LHCN-M2 (cell line): Measurements from ENCODE around the gene TBC1D2. TPM values are rescaled to one million over a fixed set of nuclear protein-coding genes. Genes with fewer than 3 reads are reported as not detected.
"Not testable (repeated sequence)": the region's sequence is repeated elsewhere in the genome, so short reads cannot be mapped to it uniquely, and the experiment has no call there.

Experiments
- DNase-seq: peaks from one replicate; pipeline ENCODE4 v3.0.0-alpha.2; 2012; ENCODE audit warnings: low read depth
- total RNA-seq: library from RNA; depleted of rRNA; stranded (reverse); fragments of >200 nt; gene quantifications from 2 replicates; pipeline ENCODE4 v1.2.3, GENCODE V29; 2014

The TBC1D2 gene
- total RNA-seq, 1 experiment from 2014 or later, result 22.2 TPM

DNA sequence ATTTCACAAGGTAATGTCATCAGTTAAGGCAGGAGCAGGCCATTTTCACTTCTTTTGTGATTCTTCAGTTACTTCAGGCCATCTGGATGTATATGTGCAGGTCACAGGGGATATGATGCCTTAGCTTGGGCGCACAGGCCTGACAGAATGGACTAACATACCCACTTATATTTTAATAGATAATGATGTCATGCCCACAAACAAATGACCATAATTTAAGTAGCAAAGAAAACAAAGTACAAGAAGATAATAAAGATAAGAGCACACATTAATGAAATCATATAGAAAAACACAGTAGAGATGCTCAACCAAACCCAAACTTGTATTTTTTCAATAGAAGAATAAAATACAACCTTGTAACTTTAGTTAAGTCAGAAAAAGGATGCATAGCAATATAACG is 19.7 kb upstream of the TBC1D2 start:
- DNase-seq, result no peak

DNA sequence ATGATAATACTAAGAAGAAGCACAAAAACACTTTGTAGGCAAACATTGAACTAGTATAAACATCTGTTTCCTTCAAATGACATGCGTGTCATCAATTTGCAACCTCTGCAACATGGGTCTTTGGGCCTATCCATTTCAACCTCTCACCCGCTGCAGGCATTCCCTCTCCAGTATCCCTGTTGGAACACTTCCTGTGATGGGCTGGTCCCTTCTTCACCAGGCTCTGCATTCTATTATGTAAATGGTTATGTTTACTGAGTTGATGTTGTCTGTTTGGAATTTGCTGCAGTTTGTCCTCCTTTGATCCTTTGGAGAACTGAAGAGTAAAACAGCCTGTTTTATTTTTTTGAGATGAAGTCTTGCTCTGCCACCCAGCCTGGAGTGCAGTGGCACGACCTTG is 16.6 kb upstream of the TBC1D2 start:
- DNase-seq, result no peak

DNA sequence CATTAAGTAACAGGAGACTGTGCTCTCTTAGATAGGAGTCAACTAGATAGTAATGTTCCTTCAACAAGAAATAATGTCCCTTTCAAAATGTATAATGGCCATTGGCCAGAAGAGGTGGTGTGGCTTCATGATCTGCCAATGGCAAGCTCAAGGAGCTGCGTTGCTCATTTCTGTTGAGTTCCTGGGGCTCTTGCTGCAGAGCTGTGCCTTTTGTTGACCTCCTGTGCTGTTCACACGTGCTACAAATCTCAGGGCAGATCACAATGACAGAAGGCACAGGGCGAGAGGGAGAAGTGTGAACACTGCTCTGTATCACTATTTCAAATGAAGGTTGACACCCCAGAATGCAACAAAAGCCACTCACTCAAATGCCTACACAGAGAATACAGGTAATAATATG is 16.0 kb upstream of the TBC1D2 start:
- no peak for DNase-seq

DNA sequence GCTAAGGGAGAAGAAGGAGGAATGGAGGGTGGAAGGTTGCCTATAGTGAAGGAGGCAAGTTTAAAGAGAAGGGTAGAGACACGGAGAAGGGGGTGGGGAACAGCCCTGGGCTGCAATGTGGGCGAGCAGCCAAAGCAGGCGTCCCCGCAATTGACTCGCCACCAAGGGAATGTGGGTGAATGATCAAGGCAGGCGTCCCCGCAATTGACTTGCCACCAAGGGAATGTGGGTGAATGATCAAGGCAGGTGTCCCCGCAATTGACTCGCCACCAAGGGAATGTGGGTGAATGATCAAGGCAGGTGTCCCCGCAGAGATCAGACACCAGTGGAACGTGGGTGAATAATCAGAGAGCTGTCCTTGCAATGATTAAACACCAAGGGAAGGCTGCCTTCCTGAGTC is 14.8 kb upstream of the TBC1D2 start:
- DNase-seq, result peak; percentile 62

DNA sequence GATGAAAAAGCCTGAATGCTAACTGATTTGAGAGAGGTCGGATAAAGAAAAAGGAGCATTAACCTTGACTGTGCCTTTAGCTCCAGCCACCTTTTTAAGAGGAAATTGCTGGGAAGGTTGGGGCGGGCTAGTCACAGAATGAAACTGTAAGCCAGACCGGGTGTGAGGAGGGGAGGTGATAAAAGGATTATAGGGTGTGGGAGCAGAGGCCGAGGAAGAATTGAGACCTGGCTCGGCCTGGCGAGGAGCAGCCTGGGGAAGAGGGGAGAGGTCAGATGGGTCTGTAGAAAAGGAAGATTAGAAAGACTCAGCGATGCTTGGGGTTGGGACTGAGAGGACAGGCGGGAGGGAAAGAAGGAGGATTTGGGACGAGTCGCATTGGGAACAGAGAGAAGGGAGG is 14.2 kb upstream of the TBC1D2 start:
- not testable (repeated sequence) for DNase-seq

DNA sequence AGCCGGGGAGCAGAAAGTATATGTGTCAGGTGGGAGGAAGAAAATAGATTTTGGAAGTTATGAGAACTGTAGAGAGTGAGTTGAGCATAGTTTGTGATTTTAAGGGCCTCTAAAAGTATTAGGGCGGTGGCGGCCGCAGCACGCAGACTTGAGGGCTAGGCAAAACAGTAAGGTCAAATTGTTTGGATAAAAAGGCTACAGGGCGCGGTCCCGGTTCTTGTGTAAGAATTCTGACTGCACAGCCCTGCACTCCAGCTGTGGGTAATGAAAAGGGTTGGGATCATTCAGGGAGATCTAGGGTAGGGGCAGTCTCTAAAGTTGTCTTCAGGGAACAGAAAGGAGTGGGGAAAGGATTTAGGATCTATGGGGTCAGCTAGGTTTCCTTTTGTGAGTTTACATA is 12.1 kb upstream of the TBC1D2 start:
- not testable (repeated sequence) for DNase-seq

DNA sequence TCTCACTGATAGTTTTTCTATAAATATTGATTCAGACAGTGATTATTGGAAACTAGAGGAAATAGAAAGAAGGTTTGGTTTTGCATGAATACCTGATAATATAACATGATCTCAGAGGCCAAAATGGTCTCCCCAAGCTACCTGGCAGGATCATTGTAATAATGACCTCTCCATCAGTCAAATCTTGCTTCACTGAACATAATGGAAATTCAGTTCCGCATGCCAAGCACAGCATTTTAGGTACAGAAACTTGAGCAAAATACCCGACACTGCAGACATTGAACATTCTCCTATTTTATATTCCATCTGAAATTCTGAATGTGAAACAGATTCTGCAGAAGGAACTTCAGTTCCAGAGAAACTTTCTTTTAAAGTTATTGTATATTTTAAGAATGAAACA is 9.1 kb upstream of the TBC1D2 start:
- DNase-seq, result no peak

DNA sequence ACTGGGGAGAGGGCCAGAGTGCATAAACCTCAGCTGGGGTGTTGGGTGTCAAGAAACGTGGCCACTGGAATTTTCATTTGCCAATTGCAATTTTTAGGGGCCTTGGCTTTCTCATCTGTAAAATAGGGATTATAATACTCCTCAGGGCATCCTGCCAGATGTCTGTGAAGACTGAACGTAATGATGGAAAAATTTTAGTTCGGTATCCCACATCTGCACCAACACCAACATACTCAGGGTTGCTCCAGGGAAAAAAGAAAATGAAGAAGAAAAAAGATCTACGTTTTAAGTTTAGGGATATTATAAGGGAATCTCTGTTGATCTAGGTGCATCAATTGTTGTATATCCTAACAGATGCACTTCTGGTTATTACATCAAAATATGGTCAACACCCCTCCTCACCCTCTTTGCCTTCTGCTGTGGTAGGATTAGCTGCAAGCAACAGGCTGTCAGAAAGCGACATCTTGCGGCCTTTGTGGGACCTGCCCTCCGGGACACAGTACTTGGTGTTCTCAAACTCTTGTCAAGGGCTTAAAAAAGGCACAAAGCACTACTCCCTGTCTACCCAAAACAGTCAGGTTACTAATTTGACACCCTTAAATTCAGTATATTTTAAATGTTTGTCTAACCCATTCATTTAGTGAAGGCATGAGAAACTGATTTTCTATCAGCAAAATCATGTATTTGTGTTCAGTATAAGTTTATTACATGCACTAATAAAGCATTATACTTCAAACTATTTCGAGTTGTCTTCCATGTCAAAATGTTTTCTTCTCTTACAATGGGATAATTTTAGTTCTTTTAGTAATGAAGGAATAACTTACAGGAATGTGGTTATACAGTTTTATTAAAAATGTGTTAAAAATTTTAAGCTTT is 8.3 kb upstream of the TBC1D2 start:
- peak; percentile 79 for DNase-seq

DNA sequence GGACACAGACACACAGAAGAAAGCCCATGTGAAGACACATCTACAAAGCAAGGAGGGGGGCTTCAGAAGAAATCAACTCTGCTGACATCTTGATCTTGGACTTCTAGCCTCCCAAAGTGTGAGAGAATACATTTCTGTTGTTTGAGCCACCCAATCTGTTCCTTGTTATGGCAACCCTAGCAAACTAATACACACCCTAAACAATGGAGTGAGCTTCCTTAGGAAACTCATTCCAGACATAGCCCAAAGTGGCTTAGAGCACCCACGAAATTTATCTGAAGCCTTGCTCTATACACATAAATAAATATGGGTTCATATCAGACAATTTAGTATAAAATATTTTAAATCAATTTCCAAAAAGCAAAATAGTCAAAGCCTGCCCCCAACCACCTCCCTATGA is 7.6 kb upstream of the TBC1D2 start:
- DNase-seq, result no peak

DNA sequence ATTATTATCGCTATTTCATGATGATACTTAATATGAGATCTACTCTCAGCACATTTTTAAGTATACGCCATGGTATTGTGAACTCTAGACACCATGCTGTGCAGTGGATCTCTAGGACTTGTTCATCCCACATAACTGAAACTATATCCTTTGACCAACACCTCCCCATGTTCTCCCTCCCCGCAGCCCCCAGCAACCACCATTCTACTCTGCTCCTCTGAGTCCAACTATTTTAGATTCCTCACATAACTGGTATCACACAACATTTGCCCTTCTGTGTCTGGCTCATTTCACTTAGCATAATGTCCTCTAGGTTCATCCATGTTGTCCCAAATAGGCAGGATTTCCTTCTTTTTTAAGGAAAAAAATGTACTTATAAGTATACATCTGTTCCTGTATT is 6.6 kb upstream of the TBC1D2 start:
- no peak for DNase-seq

DNA sequence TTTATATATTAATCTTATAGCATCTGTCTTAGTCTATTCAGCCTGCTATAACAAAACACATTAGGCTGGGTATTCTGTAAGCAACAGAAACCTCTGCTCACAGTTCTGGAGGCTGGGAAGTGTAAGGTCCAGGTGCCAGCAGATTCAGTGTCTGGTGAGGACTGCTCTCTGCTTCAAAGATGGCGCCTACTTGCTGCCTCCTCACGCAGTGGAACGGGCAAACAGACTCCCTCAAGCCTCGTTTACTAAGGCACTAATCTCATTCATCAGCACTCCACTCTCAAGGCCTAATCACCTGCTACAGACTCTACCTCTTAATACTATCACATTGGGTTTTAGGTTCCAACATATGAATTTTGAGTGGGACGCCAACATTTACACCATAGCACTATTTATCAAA is 5.2 kb upstream of the TBC1D2 start:
- no peak for DNase-seq

DNA sequence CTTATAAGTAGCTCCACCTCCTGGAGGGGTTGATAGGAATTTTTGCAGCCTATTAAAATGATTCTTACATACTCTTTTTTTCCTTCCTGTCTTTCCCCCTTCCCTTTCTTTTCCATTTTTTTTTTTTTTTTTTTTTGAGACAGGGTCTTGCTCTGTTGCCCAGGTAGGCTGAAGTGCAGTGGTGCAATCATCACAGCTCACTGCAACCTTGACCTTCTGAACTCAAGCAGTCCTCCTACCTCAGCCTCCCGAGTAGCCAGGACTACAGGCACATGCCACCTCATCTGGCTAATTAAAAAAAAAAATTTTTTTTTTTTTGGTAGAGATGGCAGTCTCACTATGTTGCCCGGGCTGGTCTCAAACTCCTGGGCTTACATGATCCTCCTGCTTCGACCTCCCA is 4.3 kb upstream of the TBC1D2 start:
- no peak for DNase-seq

DNA sequence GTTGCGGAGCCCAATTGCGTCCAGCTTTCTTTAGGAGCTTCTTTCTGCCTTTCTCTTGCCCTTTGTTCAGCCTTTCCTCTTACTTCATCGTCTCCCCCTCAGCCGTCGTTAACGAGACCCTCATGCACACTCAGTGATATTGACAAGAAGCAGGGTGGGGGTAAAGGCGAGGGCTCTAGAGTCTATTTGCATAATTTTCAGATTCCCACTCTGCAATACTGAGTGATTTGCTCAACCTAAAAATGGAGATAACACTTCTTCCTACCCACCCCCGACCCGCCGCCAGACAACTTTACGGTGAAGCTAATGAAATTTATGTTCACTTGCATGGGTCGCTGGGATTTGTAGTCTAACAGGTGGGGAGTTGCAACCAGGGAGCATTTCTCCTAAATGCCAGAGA is 1.3 kb upstream of the TBC1D2 start:
- no peak for DNase-seq

DNA sequence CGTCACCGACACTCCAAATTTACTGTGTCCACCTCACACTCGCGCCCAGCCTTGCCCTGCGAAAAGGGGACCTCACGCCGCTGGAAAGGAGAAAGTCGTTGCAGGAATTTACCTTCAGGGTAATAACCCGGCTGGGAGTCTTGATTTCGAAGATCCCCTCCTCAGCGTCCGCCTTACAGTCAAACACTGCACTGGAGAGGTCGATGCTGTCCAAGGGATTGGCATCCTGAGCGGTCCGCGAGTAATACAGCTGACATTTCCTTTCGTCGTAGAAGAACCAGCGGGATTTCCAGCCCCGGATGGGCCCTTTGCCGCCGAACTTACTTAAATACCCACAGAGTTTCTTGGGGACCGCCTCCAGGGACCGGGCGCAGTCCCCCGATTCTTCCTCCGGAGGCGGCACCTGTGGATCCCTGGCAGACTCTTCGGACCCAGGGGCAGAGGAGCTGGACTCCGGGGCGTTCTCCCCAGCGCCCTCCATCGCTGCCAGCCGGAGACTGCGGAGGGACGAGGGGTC is 330 bp downstream of the TBC1D2 start:
- DNase-seq, result peak; percentile 49

DNA sequence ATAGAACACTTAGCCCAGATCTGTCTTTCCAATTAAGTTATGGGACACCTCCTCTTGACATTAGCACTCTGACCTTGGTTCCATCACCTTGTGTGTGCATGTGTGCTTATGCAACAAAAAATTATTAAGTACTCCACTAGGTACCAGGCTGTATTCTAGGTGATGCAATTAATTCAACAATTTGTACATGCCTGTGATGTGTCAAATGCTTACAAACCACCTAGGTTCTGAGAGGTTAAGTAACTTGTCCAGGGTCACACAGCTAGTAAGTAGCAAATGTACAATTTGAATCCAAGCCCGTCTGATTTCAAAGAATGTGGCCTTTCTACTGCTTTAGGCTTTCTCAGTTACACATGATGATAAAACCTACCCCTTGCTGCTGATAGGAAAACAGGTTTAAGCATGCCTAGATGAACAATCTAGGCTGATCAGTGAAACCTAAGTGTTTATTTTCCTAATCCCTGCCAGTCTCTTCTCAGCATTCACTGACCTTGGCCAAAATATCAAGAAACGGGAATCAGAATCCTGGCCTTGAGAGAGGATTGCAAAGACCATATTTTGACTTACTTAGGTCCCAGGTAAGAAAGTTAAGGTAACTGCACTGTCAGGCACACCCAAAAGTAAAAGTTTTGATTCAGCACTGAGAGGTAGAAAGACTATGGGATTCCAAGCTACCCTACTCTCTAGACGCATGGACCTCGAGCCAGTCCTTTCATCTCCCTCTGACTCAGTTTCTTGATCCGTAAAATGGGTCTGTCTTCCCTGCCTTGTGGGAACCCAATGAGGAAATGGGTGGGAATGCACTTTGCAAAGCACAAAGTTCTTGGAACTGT is 1.0 kb downstream of the TBC1D2 start:
- no peak for DNase-seq

DNA sequence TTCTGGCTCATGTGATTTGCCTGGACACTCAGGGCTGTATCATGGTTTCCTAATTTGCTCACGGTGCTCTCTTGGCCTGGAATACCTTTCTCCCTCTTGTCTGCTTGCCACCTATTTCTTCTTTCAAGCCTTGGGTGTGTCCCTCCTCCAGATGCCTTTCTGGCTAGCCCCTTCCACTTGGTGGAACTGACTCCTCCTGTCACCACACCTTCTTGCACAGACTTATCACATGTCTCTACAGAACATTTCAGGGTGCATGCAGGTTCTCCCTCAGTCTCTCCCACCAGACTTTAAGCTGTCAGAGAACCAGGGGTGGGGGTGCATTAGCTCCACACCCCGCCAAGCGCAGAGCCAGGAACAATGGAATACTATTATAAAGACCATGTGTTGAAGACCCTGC is 1.9 kb downstream of the TBC1D2 start:
- DNase-seq, result no peak

DNA sequence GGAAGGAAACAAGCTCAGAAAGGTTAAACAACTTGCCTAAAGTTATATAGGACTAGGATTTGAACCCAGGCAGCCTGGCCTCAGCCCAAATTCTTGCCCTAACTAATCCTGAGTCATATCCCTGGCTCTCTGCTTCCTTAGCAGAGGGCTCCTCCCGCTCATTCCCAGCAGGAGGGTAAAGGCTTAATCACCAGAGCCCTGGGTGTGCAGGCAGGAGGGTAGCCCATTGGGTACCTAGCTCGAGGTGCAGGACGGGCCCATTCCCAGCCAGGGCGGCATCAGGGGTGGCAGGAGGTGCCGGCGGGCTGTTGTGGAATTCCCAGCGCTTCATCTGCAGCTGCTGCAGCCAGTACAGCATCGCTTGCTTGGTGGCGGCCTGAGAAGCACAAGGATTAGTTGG is 3.9 kb downstream of the TBC1D2 start:
- peak; percentile 92 for DNase-seq

DNA sequence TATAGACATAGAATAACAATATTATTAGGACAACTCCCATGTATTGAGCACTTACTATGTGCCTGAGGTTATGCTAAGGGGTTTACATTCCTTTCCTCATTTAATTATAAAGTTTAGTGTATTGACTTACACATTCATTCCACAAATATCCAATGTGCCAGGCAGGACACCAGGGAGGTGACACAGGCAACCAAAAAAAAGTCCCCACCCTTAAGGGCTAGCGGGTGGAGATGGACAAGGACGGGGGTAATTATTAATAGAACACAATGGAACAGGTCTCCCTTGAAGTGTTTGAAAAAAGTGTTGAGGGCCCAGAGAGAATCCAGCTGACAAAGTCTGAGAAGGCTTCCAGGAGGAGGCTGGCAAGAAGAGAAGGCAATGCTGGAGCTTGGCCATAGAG is 5.7 kb downstream of the TBC1D2 start:
- DNase-seq, result no peak

DNA sequence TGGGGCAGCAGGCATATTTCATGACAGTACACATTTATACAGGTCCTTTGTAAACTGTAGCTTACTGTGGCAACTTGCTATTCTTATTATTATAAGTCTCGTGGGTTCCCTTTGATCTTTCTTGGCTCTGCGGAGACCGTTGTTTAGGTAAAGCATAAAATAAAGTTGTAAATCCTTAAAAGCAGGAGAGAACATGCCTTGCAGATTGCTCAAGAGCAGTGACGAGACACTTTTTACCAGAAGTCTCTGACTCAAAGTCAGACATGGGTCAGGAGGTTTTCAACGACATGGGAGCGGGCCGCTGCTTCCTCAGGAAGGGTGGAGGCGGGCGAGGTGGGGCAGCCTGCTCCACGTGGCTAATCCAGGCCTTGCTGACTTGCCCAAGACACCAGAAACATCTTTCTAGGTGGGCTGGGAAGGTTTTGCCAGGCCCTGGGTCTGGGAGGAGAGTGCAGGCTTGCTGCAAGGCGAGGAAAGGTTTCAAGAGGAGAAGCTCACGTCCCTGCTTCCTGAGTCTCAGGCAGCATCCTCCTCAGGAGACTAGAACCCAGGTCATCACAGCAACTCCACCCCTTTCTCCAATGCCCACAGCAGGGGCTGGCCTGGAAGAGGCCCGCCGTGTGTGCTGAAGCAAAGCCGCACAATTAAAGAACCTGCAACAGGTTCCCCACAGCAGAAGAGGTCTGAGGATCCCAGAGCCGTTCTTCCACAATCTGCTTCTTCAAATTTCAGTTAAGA is 6.5 kb downstream of the TBC1D2 start:
- DNase-seq, result peak; percentile 91

DNA sequence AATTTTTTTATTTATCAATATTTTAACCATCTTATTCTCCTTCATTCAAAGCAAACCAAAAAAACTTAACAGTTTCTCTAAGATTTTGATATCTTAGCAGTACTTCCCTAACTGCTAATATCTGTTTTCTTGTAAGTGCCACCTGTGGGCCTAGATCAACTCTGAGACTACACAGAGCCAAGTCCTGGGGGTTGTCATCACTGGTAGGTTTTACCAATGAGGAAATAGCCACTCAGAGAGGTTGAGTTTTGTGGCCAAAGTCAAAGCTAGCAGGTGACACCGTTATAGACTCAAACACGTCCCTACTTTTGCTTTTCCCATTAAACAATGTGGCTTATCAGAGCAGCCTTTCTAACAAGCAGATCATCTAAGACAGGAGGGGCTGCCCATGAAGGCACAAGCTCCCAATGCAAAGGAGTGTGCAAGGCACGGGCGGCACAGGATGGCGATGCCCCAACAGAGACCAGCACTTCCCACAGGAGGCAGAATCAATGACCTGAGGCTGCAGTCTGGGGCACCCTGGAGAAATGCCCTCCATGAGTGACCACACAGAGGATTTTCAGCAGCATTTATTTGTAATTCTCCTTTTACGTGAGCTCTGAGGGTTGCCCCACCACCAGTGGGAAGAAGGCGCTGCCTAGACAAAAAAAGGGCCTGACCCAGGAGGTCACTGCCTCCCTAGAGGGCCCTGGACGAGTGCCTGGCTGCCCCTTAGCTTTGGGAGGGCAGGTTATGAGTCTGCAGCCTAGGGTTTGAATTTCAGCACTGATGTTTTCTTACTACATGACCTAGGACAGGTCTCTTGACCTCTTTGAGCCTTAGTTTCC is 7.4 kb downstream of the TBC1D2 start:
- DNase-seq, result no peak

DNA sequence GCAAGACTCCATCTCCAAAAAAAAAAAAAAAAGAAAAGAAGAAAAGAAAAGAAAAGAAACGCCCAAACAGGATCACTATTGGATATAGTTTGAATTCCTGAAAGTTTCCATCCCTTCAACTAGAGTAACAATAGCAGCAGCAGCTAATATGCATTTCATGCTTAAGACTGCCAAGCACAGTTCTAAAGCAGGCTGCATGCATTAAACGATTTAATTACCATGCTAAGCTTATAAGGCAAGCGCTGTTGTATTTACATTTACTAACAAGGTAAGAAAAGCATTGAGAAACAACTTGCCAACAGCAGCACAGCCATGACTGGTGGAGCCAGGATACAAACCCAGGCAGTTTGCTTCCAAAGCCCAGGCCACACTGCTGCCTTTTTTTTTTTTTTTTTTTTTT is 13.0 kb downstream of the TBC1D2 start:
- no peak for DNase-seq
